Measurements from ENCODE around the gene GNE.

GNE gene

GRCh38 chr9:36213989-36214388 lies 44.3 kb downstream of the GNE start:
- no peak for ATAC-seq (replicated peaks)
- H3K27me3 Mint-ChIP-seq, result no peaks in the 10 kb centered on the region
- no peaks in the 10 kb centered on the region for H3K9me3 Mint-ChIP-seq
- peaks cover 36 to 51% of the 10 kb centered on the region in 2 donors for H3K4me1 Mint-ChIP-seq (ENCODE audit: low read depth in 2 of 2)
- no peak for DNase-seq
- H3K36me3 Mint-ChIP-seq (ENCODE audit: insufficient read depth), result peaks cover 48% of the 10 kb centered on the region
- H3K4me3 Mint-ChIP-seq, result no peak overlapping the region
- peak overlapping the region in 1 of 2 donors; percentile 63 for H3K27ac Mint-ChIP-seq

DNA sequence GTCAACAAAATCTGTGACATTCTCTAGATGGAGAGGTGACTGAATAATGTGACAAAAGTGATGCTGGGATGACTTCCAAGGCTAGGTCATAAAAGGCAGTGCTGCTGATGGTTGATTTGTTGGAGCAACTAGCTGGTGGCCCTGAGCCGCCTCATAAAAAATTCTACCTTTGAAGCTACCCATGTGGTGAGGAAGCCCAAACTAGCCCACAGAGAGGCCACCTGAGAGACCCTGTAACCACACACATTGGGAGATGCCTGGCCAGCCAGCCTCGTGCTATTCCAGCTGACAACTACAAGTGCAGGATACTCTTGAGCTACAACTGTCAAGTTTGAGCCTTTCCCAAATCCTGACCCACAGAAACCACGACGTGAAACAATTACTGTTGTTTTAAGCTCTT lies 44.9 kb downstream of the GNE start:
- Mint-ChIP-seq H3K27me3 (no peaks in the 10 kb centered on the region), H3K9me3 (no peaks in the 10 kb centered on the region), H3K27ac (peak overlapping the region in 1 of 2 donors; percentile 63), H3K36me3 (ENCODE audit: insufficient read depth) (peaks cover 54% of the 10 kb centered on the region), H3K4me3 (no peak overlapping the region), H3K4me1 (ENCODE audit: low read depth in 2 of 2) (peaks cover 37 to 55% of the 10 kb centered on the region in 2 donors)
- ATAC-seq (replicated peaks), result no peak
- no peak for DNase-seq

DNA sequence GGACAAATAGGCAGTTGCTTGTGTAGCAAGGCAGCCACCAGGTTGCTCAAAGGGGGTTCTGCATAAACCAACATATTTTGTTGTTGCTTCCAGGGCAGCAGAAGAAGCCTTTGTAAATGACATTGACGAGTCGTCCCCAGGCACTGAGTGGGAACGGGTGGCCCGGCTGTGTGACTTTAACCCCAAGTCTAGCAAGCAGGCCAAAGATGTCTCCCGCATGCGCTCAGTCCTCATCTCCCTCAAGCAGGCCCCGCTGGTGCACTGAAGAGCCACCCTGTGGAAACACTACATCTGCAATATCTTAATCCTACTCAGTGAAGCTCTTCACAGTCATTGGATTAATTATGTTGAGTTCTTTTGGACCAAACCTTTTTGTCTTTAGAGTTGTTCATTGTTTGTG lies 46.7 kb downstream of the GNE start:
- Mint-ChIP-seq H3K4me1 (ENCODE audit: low read depth in 2 of 2) (peaks cover 36 to 55% of the 10 kb centered on the region in 2 donors), H3K4me3 (no peak overlapping the region), H3K27ac (peak overlapping the region; percentile 78 to 82), H3K36me3 (ENCODE audit: insufficient read depth) (peaks cover 56% of the 10 kb centered on the region), H3K9me3 (no peaks in the 10 kb centered on the region), H3K27me3 (no peaks in the 10 kb centered on the region)
- no peak for DNase-seq
- ATAC-seq (replicated peaks), result no peak

DNA sequence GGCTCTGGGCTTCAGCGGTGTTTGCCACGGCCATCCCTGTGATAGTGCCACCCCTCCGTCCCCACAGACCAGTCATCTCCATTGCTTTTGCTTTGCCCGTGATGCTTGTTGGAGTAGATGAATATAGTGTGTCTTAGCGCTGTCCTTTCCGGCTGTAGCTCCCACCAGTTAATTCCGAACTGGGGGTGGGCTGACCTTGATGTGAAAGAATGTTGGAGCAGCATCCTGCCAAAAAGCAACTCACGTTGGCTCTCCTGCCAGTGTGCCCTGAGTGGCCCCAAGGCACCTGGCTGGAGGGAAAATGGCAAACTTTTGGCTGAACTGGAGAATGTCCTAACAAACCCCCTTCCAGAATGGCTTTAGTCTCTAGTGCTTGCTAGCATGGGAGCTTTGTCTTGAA lies 47.5 kb downstream of the GNE start:
- DNase-seq, result no peak
- H3K36me3 Mint-ChIP-seq (ENCODE audit: insufficient read depth), result peaks cover 58% of the 10 kb centered on the region
- no peaks in the 10 kb centered on the region for H3K27me3 Mint-ChIP-seq
- peak overlapping the region; percentile 78 to 82 for H3K27ac Mint-ChIP-seq
- no peaks in the 10 kb centered on the region for H3K9me3 Mint-ChIP-seq
- no peak for ATAC-seq (replicated peaks)
- H3K4me1 Mint-ChIP-seq (ENCODE audit: low read depth in 2 of 2), result peaks cover 32 to 54% of the 10 kb centered on the region in 2 donors
- no peak overlapping the region for H3K4me3 Mint-ChIP-seq

GRCh38 chr9:36208521-36209253 lies 49.6 kb downstream of the GNE start:
- Mint-ChIP-seq H3K36me3 (ENCODE audit: insufficient read depth) (peaks cover 78% of the 10 kb centered on the region), H3K27me3 (no peaks in the 10 kb centered on the region), H3K27ac (peak overlapping the region; percentile 82 to 88), H3K4me1 (ENCODE audit: low read depth in 2 of 2) (peaks cover 32 to 57% of the 10 kb centered on the region in 2 donors), H3K4me3 (no peak overlapping the region), H3K9me3 (no peaks in the 10 kb centered on the region)
- ATAC-seq (replicated peaks) (no peak), DNase-seq (no peak)

DNA sequence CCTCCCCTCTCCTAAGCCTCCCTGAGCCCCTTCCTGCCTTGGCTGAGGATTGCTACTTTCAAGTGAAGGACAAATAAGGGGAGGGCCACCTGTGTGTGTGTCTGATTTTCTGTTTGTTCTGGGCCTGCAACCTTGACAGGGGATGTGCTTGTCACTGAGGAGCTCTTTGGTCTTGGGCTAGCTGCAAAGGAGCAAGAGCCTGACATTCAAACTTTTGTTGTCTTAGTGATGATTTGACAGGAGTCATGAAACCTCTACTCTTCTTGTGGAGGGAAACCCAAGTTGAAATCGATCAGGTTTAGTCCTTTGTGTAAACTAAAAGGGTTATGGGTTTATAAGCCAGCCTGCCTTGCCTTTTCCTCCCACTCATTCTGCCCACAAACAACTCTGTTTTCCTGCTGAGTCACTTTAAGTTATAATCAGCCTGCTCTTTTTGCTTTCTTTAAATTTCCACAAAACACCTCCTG lies 50.7 kb downstream of the GNE start:
- DNase-seq (no peak), ATAC-seq (replicated peaks) (no peak)
- no peaks in the 10 kb centered on the region for H3K9me3 Mint-ChIP-seq
- H3K27me3 Mint-ChIP-seq, result no peaks in the 10 kb centered on the region
- no peak overlapping the region for H3K4me3 Mint-ChIP-seq
- peaks cover 86% of the 10 kb centered on the region for H3K36me3 Mint-ChIP-seq (ENCODE audit: insufficient read depth)
- H3K27ac Mint-ChIP-seq, result peak overlapping the region; percentile 82 to 88
- peaks cover 27 to 56% of the 10 kb centered on the region in 2 donors for H3K4me1 Mint-ChIP-seq (ENCODE audit: low read depth in 2 of 2)

- Mint-ChIP-seq H3K4me3 (no peak overlapping the region), H3K27ac (peak overlapping the region; percentile 69 to 88), H3K4me1 (ENCODE audit: low read depth in 2 of 2) (peaks cover 27 to 54% of the 10 kb centered on the region in 2 donors), H3K9me3 (no peaks in the 10 kb centered on the region), H3K36me3 (ENCODE audit: insufficient read depth) (peaks cover 91% of the 10 kb centered on the region), H3K27me3 (no peaks in the 10 kb centered on the region)
- DNase-seq (no peak), ATAC-seq (replicated peaks) (no peak)
Observed at GRCh38 chr9:36207016-36207415, 51.2 kb downstream of the GNE start.

DNA sequence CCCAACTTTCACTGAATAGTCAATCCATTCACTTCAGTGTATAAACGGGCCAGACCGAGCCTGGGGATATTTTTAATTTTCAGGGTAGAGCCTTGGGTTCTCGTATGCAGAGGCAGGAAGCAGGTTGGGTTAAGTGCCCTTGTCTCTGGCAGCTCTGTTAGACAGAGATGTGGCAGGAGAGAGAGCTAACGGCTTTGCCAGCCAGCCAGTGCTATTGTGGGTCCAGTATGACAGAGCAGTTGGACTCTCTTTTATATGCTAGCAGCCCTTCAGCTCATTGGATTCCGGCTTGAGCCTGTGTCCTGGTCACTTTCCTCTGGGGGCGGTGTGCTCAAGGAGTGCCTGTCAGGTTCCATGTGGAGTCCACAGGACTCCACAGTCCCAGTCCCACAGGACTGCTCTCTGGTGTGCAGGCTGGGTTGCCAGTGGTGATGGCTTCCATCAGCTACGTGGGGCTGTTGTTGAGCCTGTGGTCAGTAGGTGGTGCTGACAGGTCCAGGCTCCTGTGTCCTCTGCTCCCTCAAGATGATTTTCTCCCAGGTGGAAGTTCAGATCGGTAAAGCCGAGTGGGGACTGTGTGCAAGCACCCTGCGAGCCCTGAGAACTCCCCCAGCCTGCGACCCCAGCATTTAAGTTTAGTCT lies 53.2 kb downstream of the GNE start:
- peaks cover 95% of the 10 kb centered on the region for H3K36me3 Mint-ChIP-seq (ENCODE audit: insufficient read depth)
- no peaks in the 10 kb centered on the region for H3K9me3 Mint-ChIP-seq
- peak overlapping the region; percentile 26 to 72 for H3K27ac Mint-ChIP-seq
- H3K4me1 Mint-ChIP-seq (ENCODE audit: low read depth in 2 of 2), result peaks cover 21 to 40% of the 10 kb centered on the region in 2 donors
- DNase-seq, result no peak
- no peaks in the 10 kb centered on the region for H3K27me3 Mint-ChIP-seq
- no peak for ATAC-seq (replicated peaks)
- no peak overlapping the region for H3K4me3 Mint-ChIP-seq

DNA sequence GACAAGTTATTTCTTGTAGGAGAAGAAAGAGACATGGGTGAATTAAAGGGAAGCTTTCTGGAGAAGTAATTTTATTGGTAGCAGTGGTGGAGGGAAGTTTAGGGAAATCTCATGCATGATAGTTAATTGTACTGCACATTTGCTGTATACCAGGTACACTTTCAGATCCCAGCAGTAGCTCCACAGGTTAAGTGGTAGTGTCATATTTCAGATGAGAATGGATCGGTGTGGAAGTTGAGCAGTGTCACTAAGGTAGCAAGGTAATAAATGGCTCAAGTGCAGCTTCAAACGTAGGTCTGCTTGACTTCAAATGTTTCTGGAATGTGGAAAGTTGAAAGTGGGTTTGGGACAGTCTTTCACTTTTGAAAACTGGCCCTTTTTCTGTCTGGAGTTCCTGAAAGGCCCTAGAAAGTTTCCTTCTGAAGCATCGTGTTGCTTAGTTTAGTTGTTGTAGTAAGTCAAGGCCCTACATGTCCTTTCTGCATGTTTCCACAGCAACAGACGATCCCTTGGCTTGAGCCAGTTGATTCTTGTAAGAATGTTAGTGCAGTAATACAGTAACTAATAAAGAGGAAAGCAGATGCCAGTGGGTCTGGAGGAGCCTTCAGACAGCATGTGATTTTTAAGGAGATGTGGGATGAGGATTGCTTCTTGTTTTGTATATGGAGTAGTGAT lies 63.8 kb downstream of the GNE start:
- no peaks in the 10 kb centered on the region for H3K27me3 Mint-ChIP-seq
- H3K27ac Mint-ChIP-seq, result peak overlapping the region; percentile 71 to 79
- peak overlapping the region; percentile 44 to 93 for H3K4me3 Mint-ChIP-seq
- DNase-seq (no peak), ATAC-seq (replicated peaks) (no peak)
- peaks cover 35% of the 10 kb centered on the region for H3K36me3 Mint-ChIP-seq (ENCODE audit: insufficient read depth)
- H3K9me3 Mint-ChIP-seq, result no peaks in the 10 kb centered on the region
- H3K4me1 Mint-ChIP-seq (ENCODE audit: low read depth in 2 of 2), result peaks cover 38 to 47% of the 10 kb centered on the region in 2 donors

GRCh38 chr9:36193023-36193422 lies 65.2 kb downstream of the GNE start:
- Mint-ChIP-seq H3K4me1 (ENCODE audit: low read depth in 2 of 2) (peaks cover 42 to 49% of the 10 kb centered on the region in 2 donors), H3K27me3 (no peaks in the 10 kb centered on the region), H3K27ac (peak overlapping the region; percentile 71 to 87), H3K36me3 (ENCODE audit: insufficient read depth) (peaks cover 26% of the 10 kb centered on the region), H3K9me3 (no peaks in the 10 kb centered on the region), H3K4me3 (peak overlapping the region; percentile 85 to 93)
- DNase-seq (no peak), ATAC-seq (replicated peaks) (no peak)

DNA sequence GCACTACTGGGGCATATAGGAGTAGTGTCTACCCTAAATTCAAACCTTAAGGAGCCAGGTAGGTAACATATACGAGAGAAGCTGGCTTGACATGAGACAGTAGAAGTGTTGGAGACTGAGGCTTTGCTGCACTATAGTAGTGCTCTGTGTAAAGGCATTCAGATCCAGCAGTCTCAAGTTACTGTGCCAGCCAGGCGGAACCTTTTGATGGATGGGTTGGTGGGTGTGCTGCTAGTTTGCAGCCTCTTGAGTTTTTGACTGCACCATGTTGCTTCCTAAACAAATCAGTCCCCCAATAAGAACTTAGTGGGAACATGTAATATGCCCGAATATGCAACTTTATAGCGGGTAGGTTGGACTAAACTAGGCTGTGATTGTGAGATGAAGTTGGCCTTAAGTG lies 66.1 kb downstream of the GNE start:
- H3K4me1 Mint-ChIP-seq (ENCODE audit: low read depth in 2 of 2), result peaks cover 47 to 48% of the 10 kb centered on the region in 2 donors
- H3K36me3 Mint-ChIP-seq (ENCODE audit: insufficient read depth), result peaks cover 26% of the 10 kb centered on the region
- no peaks in the 10 kb centered on the region for H3K9me3 Mint-ChIP-seq
- no peak for DNase-seq
- H3K4me3 Mint-ChIP-seq, result peak overlapping the region; percentile 85 to 93
- no peak for ATAC-seq (replicated peaks)
- H3K27ac Mint-ChIP-seq, result peak overlapping the region in 1 of 2 donors; percentile 87
- no peaks in the 10 kb centered on the region for H3K27me3 Mint-ChIP-seq

DNA sequence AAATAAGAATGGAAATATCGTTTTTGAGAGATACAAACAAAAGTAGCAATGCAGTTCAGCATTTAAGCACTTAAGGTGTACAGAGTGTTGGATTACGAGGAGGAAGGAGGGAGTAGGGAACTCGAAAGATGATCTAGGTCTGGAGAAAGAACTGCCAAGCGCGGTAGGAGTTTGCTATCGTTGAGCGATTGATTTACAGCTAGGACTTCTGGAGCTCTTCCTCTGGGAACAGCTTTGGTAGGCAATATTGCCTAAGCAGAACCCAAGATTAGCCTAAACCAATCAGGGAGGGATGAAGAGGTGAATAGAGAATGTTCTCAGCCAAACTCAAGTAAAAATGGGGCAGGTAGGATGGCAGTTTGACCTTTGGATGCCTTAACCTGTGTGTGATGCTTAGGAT lies 66.6 kb downstream of the GNE start:
- no peak for ATAC-seq (replicated peaks)
- H3K36me3 Mint-ChIP-seq (ENCODE audit: insufficient read depth), result peaks cover 23% of the 10 kb centered on the region
- H3K4me1 Mint-ChIP-seq (ENCODE audit: low read depth in 2 of 2), result peaks cover 47 to 48% of the 10 kb centered on the region in 2 donors
- no peaks in the 10 kb centered on the region for H3K27me3 Mint-ChIP-seq
- H3K9me3 Mint-ChIP-seq, result no peaks in the 10 kb centered on the region
- no peak for DNase-seq
- peak overlapping the region; percentile 83 to 87 for H3K27ac Mint-ChIP-seq
- peak overlapping the region; percentile 85 to 93 for H3K4me3 Mint-ChIP-seq

GRCh38 chr9:36191290-36191645 lies 67.0 kb downstream of the GNE start:
- Mint-ChIP-seq H3K9me3 (no peaks in the 10 kb centered on the region), H3K27me3 (no peaks in the 10 kb centered on the region), H3K4me1 (ENCODE audit: low read depth in 2 of 2) (peaks cover 47 to 48% of the 10 kb centered on the region in 2 donors), H3K36me3 (ENCODE audit: insufficient read depth) (peaks cover 19% of the 10 kb centered on the region), H3K27ac (peak overlapping the region; percentile 83 to 87), H3K4me3 (peak overlapping the region; percentile 85 to 93)
- peak; percentile 25 to 35 (median 31) for DNase-seq
- peak; percentile 26 for ATAC-seq (replicated peaks)

Measured in effector memory CD8-positive, alpha-beta T cell (primary cell).